Vagina (tissue), 2 donors: ENCODE data around the gene WDSUB1.

ENCODE experiments used
- CTCF ChIP-seq, 3 experiments: fragments of 450-650 bp in 2 of 3; fragments of 200-600 bp in 1 of 3; sonication (generic) in 1 of 3; IDR thresholded peaks; one replicate each; pipeline ENCODE4 v1.5.1; 2017 to 2019; ENCODE audit warnings: antibody characterized with exemption in 3 of 3, mild to moderate bottlenecking in 2 of 3, moderate library complexity in 2 of 3
- POLR2A ChIP-seq, 2 donors: fragments of 450-650 bp; IDR thresholded peaks; one replicate each; pipeline ENCODE4 v1.6.1; 2017; ENCODE audit warnings: antibody characterized with exemption in 2 of 2, mild to moderate bottlenecking in 2 of 2, moderate library complexity in 2 of 2

- TF ChIP-seq POLR2A (IDR thresholded peaks at IDR 0.05) = no peak
- TF ChIP-seq CTCF (IDR thresholded peaks at IDR 0.05) = no peak
Observed at GRCh38 chr2:159213296-159213695, 73.2 kb downstream of the WDSUB1 start.
